Measurements from ENCODE around the gene NUDT22.
A peak's percentile ranks its signal among the peaks of the same experiment; 100 is the strongest.
"Not testable (repeated sequence)": the region's sequence is repeated elsewhere in the genome, so short reads cannot be mapped to it uniquely, and the experiment has no call there.

The NUDT22 gene

DNA sequence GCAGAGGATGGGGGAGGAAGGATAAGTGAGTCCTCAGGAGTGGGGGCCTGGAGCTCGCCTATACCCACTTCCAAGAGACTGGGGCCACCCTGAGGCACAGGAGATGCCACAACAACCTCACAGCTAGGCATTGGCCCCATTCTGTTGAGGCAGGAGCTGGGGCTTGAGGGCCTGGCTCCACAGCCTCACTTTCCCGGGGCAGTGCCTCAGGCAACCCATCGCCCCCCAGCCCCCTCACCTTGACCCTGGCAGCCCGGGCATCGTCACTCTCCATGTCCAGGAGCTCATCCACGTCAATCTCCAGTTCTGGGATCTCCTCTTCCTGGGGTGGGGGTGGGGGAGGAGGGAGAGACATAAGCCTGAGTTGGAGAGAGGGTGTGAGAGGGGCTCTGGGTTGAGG lies 18.9 kb downstream of the NUDT22 start:
- ATAC-seq = no peak
- no peak for DNase-seq

DNA sequence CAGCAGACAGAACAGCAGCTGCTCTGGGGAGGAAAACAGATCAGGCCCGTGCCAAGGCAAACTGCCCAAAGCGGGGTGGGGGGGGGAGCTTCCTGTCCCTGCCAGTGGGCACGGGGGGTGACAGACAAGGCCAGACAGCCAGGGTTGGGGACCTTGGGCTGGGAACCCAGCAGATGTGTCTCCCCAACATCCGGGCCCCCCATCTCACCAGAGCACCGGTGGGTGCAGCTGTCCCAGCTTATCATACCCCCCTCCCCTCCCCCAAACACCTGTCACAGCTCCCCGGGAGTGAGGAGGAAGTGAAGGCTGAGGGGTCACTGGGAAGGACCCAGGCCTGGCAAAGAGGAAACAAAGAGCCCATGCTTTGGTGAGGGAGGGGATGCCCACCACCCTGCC lies 19.3 kb downstream of the NUDT22 start:
- no peak for DNase-seq
- ATAC-seq = no peak

DNA sequence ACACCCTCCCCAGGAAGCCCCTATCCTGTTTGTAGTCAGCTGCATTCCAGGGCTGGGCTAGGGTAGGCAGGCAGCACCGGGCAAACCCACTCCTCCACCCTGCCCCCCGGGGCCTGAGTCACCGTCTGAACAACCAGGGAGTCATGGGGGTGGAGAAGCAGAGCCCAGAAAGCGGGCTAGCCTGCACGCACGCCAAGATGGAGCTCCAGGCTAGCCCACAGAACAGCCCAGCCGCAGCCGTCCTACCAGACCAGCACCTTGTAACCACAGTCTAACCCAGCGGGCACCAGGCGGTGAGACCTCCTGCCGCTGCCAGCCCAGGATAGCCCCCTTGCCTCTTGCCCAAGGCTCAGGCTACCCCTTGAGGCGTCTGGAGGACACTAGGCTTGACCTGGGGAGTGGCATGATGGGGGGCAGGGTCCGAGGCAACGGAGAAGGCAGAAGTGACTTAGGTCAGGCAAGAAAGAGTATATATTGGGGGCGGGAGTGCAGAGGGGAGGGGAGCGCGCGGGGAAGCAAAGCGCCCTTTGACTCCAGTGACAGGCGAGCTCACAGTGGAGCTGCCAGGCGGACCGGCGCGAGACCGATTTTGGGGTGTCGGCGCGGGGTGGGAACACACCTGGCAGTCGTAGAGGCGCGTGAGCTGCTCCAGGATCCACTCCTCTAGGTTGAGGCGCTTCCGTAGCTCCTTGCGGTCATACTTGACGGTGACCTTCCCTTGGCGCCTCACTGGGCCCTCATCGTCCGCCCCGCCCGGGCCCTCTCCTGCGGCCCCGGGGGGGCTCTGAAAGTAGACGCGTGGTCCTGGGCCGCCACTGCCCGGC lies 19.9 kb downstream of the NUDT22 start:
- ATAC-seq (peak; percentile 12), DNase-seq (peak; percentile 84)

DNA sequence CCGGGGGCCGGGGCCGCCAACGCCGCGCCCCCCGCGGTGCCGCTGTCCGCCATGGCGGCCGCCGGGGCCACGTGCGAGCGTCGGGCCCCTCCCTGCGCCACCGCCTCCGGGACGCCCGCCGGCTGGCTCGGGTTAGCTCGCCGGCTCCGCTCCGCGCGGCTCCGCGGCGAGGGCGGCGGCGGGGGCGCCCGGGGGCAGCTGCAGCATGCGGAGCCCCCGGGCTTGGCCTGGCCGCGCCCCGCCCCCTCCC lies 20.5 kb downstream of the NUDT22 start:
- ATAC-seq, DNase-seq: not testable (repeated sequence)

DNA sequence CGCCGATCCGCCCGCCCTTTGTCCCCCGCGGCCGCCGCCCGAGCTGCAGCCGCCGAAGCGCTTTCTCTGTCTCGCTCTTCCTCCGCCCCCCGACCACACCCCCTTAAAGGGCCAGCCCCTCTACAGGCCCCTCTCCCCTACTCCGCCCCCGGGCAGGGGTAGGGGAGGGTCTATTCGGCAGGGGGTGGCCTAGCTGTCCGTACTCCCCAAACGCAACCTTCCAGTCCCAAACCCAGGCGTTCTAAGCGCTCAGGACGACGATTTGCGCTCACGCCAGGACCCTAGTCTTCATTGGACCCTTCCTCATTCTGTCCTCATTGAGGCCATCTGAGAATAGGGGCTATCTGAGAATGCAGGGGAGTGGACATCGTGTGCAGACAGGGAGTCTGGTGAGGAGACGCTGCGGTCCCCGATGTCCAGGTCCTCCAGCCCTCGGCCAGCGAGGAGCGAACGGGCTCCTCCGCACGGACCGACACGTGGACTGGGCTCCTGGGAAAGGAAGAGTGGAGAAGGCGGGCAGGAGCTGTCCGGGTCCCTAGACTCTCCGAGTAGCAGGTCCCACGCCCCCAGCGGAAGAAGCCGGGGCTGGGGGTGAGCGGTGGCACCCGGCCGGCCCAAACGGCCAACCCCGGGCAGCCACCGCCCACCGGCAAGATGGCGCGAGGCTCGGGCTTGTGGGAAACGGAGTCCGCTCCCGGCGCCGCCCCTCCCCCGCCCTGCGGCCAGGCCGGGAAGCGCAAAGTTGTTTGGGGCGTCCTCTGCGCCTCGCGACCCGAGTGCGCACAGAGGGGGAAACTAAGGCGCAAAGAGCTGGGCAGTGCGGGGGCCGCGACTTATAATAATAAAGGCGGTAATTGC lies 21.0 kb downstream of the NUDT22 start, which contains the start of gene PPP1R14B:
PPP1R14B (minus strand) TSS at position 73 of the 858 bp plus-strand sequence. CDS start 270 bp downstream, outside the sequence.
- DNase-seq (peak; percentile 90), ATAC-seq (peak; percentile 54)

DNA sequence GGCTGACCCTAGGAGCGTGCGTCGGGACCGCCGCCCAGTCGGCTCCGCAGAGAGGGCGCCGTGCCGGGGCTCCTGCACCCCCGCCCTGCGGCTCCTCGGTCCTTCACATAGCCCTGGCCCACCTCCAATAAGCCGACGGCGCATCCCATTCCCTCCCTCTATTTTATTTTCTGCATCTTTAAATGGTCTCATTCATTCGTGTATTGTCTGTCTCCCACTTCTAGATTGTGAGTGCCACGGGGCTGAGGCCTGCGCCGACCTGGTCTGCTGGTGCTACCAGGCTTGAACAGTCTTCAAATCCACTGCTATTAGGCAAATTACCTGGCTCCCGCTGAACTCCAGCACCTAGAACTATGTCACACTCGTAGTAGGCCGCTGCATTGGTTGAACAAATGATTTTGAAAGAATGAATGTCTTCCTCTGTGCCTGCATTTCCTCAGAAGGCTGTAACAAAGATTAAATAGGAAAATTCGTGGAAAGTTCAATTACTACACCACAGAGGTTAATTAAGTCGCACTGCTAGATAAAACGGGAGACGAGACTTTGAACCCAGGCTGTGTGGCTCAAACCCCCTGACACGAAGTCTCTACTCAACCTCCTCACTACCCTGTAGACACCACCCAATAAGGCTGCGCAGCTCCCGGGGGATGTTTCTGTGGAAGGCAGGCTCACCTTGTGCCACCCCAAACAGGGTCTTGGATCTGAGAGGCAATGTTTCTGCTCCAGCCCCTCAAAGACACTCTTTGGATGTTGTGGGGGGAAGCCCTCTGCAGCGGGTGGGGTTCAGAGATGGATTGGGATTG lies 21.9 kb downstream of the NUDT22 start:
- ATAC-seq (no peak), DNase-seq (no peak)

DNA sequence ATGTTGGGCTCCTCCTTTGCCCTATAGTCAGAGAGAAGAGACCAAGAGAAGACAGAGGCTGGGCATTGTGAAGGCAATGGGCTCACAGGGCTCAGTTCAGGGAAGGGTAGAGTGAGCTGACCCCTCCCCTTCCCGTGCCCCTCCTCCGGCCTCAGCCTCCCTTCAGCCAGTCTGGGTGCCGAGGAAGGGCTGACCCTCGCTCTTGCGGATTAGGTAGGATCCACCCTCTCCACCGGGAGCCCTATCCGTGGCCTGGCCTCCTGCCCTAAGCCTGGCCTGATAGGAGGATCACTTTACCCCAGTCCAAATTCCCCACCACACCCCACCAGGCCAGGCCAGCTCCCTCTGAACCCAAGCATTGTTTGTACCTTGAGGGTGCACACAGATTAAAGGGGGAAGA lies 22.5 kb downstream of the NUDT22 start:
- ATAC-seq (no peak), DNase-seq (no peak)

DNA sequence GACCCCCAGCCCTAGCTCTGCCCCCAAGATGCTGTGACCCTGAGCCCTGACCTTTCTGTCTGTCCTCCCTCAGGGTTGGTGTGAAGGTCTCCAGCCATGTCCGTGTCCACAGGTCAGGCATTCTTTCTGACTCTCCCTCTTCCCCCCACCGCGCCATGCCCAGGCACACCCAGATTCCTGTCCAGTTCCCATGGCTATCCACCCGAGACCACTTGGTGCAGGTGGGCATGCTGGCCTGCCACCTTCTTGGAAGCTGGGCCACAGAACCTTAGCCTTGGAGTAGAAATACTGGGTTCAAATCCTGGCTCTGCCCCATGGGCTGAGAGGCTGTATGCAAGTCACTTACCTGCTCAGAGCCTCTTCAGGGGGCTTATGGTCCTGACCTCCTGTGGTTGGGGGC lies 23.0 kb downstream of the NUDT22 start:
- DNase-seq (no peak), ATAC-seq (no peak)

DNA sequence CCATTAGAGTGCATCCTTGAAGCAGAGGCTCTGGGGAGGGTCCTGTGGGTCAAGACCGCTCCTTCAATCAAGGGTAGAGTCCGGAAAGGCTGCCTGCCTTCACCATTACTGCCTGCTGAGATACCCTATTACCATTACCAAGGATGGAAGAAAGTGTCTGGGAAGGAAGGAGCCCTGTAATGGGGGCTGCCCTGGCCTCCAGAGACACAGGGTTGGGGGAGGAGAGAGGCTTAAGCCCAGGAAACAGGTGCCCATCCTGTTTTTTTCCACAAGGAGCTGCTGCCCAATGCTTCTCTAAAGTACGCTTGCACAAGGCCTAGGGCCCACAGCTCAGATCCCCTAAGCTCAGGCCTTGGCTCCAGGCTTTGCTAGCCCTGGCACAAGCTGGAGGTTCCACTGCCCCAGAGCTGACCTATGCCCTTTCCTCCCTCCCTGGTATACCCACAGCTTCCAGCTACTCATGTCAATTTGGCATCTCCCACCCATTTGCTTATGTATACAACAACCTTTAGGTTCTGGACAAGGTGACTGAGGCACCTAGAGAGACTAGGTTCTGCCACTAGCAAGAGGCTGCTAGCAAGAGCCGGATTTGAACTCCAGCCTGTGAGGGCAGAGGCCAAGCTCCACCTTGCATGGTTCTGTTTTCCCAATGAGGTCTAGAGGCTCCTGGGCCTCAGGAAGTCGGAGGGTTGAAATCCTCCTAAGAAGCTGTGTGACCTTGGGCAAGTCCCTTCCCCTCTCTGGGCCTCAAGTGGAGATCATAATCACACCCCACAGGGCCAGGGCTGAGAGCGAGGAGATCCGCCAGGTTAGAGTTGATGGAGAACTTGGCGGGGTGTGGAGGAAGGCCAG lies 23.7 kb downstream of the NUDT22 start:
- ATAC-seq (no peak), DNase-seq (no peak)

DNA sequence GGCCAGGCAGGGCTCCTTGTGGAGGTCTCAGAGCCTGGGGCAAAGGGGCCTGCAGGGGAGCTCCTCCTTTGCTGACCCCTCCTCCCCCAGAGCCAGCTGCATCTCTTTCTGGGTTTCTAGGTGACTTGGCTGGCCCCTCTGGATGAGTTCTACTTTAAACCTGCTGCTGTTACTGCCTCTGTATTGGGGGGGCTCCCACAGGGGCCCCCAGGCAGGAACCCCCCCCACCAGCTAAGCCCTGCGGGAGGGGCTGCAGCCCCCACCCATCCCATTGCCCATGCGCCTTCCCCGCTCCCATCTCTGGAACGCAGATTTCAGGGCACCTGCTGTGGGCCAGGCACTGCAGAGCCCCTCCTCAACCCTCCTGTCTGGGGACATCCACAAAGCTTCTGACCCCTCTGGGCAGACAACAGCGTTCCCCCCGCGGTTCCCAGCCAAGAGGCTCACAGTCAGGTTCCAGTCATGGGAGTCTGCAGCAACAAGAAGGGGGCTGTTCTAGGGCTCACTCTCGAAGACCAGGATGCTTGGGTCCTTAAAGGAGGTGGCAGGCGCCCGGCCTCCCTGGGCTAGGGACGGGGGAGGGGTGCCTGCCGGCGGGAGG lies 24.4 kb downstream of the NUDT22 start:
- DNase-seq (no peak), ATAC-seq (no peak)

DNA sequence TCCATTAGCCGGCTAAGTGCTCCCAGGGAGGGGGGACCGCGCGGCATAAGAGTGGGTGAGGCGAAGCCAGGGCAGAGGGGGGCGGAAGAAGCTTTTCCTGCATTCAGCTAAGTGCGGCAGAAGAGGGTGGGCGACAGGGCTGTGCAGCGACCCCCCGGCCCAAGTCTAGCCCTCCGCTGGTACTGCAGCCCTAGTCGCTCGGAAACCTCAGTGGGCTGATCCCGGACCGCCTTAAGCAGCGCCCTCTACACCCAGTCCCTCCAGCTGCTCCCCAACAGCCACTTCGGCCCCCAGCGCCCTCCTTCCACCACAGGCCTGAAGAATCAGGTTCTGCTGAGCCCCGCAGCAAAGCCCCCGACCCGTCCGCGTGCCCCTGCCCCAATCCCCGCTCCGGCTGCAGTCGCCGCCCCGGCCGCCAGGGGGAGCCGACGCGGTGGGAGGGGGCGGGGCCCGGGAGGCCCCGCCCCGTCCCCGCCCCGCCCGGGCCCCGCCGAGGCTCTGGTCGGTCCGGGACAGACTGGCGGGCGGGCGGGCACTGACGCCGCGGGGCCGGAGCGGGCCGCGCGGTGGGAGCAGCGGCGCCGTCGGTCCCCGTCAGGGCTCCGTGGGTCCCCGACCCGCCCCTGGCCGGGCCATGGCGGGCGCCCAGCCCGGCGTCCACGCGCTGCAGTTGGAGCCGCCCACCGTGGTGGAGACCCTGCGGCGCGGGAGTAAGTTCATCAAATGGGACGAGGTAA lies 25.1 kb downstream of the NUDT22 start, which contains the start of gene PLCB3:
PLCB3 (plus strand) TSS at position 515 of the 737 bp plus-strand sequence; CDS start at position 635, 120 bp downstream.
- peak; percentile 67 for ATAC-seq
- peak; percentile 75 for DNase-seq

DNA sequence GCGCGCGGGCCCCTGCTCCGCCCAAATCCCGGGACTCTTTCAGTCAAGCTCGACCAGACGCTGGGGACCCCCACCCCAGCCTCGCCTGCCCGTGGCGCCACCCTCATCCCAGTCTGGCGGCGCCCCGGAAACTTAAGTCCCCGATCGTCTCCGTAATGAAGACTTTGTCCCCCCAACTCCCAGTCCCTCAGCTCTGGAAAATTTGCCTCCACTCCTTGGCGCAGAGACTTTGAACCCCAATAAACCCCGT lies 25.6 kb downstream of the NUDT22 start:
- no peak for ATAC-seq
- DNase-seq = no peak

DNA sequence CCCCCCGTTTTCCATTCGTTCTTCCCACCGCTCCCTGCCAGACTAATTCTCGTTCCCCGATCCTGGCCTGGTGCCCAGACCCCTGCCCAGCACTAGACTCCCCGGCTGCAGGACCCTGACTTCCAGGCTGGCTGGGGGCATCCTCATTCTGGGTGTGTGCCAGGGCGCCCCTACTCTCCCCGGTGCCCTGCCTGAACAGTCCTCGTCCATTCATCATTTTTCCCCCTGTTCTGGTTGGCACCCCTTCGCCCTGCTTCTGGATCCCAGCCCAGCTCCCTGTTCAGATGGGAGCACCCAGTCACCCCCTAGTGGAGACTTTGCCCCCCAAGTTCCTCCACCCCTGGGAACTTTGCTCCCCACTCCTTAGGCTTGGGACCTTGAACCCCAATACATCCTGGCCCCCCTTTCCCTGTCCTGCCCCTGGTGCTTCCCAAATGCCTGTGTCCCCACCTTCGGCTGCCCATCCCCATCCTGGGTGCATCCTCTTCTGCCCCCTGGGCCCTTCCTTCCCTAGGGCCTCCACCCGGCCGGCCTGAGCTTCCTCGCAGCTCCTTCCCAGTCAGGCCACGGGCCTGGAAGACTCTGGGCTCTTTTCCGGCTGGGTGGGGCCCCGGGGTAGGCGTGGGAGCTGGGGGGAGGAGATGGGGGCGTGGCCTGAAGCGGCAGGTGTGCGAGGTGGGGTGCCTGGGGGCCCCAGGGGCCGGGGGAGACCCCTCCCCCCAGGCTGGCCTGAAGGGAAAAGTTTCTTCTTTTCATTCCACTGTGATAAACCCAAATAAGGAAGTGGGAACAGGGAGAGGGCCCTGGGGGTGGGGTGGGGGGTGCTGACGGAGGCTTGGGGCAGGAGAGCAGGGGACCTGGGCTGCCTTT lies 26.2 kb downstream of the NUDT22 start:
- no peak for ATAC-seq
- peak; percentile 52 for DNase-seq

DNA sequence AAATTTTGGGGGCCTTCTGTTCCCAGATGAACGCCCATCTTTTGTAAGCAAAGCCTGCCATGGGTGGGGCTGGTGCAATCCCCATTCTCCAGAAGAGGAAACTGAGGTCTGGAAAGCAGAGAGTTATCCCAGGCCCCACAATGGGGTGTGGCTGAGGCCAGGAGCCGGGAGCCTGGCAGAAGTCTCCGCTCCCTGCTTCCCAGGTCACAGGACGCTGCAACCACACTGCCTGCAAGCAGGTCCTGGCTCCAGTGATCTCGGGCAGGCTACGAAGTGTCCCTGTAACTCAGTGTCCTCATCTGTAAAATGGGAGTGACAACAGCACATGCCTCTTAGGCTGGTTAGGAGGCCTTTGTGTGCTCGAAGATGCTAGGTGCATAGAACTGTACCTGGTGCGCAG lies 27.0 kb downstream of the NUDT22 start:
- ATAC-seq (no peak), DNase-seq (no peak)

DNA sequence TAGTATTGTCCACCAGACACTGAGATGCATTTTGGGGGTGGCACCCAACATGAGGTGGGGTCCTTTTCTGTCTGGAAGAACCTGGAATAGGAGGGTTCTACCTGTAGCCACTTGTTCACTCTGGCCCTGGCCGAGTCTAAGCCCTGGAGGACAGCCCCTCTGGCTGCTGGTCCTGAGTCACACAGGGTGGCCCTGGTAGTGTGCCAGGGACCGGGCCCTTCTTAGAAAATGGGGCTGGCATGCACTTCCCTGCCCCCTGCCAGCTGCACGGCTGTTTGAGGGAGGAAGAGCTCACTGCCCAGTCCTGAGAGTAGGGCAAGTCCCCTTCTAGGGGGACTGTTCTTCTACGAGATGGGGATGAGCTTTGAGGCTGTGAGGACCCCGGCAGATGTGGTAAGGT lies 27.4 kb downstream of the NUDT22 start:
- DNase-seq (no peak), ATAC-seq (no peak)

DNA sequence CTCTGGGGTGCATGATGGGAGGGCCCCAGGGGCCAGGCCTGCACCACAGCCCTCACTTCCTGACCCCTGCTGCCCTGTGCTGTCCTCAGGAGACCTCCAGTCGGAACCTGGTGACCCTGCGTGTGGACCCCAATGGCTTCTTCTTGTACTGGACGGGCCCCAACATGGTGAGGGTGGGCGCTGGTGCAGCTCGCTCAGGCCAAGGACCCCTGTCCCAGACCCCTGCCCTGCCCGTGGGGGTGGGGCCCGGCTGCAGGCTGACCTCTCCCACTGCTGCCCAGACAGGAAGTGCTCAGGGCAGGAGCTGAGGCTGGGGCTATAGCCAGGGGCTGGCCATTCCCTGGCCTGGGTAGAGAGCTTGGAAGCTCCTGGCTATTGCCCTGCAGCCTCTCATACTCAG lies 28.3 kb downstream of the NUDT22 start:
- DNase-seq (no peak), ATAC-seq (no peak)

DNA sequence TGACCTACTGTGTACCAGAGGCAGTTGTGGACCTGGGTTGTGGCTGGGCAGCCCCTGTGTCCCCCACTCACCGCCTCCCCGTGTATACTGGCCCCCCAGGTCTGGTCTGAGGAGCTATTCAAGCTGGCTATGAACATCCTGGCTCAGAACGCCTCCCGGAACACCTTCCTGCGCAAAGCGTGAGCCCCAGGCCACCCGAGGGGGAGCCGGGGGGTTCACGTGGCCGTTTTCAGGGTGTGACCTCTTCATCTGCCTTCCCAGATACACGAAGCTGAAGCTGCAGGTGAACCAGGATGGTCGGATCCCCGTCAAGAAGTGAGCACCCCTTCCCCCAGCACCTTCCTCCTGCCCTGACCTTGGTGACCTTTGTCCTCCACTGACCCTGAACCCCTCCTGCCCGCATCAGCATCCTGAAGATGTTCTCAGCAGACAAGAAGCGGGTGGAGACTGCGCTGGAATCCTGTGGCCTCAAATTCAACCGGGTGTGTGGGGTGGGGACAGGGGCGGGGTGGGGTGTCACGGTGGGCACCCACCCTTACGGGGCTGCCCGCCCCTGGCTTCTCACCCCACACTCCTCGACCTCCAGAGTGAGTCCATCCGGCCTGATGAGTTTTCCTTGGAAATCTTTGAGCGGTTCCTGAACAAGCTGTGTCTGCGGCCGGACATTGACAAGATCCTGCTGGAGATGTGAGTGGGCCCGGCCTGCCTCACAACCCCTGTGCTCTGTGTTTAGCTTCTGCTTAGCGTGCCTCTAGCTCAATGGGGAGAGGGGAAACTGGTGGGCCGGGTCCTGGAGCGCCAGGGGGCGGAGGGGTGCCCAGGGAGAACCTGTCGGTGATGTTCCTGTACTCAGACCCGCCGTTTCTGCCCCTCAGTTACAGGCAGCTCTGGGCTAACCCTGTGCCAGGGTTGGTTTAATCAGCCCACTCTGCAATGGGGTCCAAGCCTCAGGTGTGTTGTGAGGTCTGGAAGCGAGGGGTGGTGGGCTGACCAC lies 29.4 kb downstream of the NUDT22 start:
- no peak for ATAC-seq

DNA sequence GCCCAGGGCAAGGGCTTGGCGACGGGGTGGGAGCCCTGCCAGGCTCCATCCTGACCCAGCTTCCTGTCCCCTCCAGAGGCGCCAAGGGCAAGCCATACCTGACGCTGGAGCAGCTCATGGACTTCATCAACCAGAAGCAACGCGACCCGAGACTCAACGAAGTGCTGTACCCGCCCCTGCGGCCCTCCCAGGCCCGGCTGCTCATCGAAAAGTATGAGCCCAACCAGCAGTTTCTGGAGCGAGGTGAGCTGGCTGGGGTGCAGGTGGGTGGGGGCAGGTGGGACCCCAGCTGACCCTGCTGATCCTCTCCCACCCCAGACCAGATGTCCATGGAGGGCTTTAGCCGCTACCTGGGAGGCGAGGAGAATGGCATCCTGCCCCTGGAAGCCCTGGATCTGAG lies 30.2 kb downstream of the NUDT22 start:
- no peak for DNase-seq
- ATAC-seq = no peak

More for the DNA sequence above, 29.4 kb downstream of the NUDT22 start:
- no peak for DNase-seq

Data from stimulated activated naive CD8-positive, alpha-beta T cell treated with anti-CD3 and anti-CD28 coated beads, Interleukin-15, Interleukin-2, amounts not matched to agents 100 U/mL and 50 U/mL, for 24 hours (primary cell).